ENCODE data around the gene ZNF277. TPM values are rescaled to one million over a fixed set of nuclear protein-coding genes. Genes with fewer than 3 reads are reported as not detected.

ZNF277 gene
- total RNA-seq, 1 experiment from 2014 or later = 21.3 TPM

- H3K79me2 ChIP-seq (ENCODE audit: insufficient read depth, low read length) = no peaks in the 10 kb centered on the region
- no peaks in the 10 kb centered on the region for H3K27me3 ChIP-seq (ENCODE audit: insufficient read depth, low read length)
- H3K27ac ChIP-seq (ENCODE audit: low read depth, low read length) = no peak overlapping the region
- no peak for TF ChIP-seq ZNF274 (IDR thresholded peaks at IDR 0.05; ENCODE audit: low read depth, low read length)
- no peak for TF ChIP-seq RAD21 (IDR thresholded peaks at IDR 0.05; ENCODE audit: low read depth)
- no peak for TF ChIP-seq ATF3 (IDR thresholded peaks at IDR 0.05)
- no peak for TF ChIP-seq MAX (IDR thresholded peaks at IDR 0.05)
- TF ChIP-seq POLR2AphosphoS5 (IDR thresholded peaks at IDR 0.05; ENCODE audit: low read depth, low read length) = no peak
- TF ChIP-seq SIN3A (IDR thresholded peaks at IDR 0.05; ENCODE audit: low read depth) = no peak
- TF ChIP-seq SP1 (IDR thresholded peaks at IDR 0.05; ENCODE audit: low read depth) = no peak
- TF ChIP-seq POLR2A (IDR thresholded peaks at IDR 0.05; ENCODE audit: borderline replicate concordance, extremely low read depth, insufficient read depth, insufficient read length) = no peak
- no peak for TF ChIP-seq REST (IDR thresholded peaks at IDR 0.05; ENCODE audit: low read depth)
- no peak for TF ChIP-seq CTCF (IDR thresholded peaks at IDR 0.05 in 2 of 3, conservative IDR thresholded peaks at IDR 0.05 in 1 of 3; ENCODE audit: borderline replicate concordance in 1 of 3, insufficient read depth in 1 of 3, low read depth in 2 of 3, low read length in 2 of 3)
- no peak for TF ChIP-seq EZH2phosphoT487 (IDR thresholded peaks at IDR 0.05; ENCODE audit: borderline replicate concordance)
- TF ChIP-seq EGR1 (IDR thresholded peaks at IDR 0.05; ENCODE audit: low read depth) = no peak
- TF ChIP-seq SRF (IDR thresholded peaks at IDR 0.05; ENCODE audit: low read depth) = no peak
- no peak for TF ChIP-seq FOSL1 (IDR thresholded peaks at IDR 0.05; ENCODE audit: low read depth)
- H3K4me3 ChIP-seq (replicated peaks in 1 of 2; ENCODE audit: low read depth in 1 of 2, low read length in 2 of 2) = no peak overlapping the region
- no peak overlapping the region for H2AFZ ChIP-seq (ENCODE audit: low read depth, low read length, poor library complexity, severe bottlenecking)
- intact Hi-C loops (cut with micrococcal nuclease) = no loop called here
- no peaks in the 10 kb centered on the region for H3K4me1 ChIP-seq (ENCODE audit: control insufficient read depth in 1 of 2, insufficient read depth in 2 of 2, low read length in 2 of 2)
- H3K9me3 ChIP-seq (ENCODE audit: control insufficient read depth in 1 of 2, insufficient read depth in 1 of 2, low read depth in 1 of 2, low read length in 2 of 2) = no peaks in the 10 kb centered on the region
- no peak for DNase-seq (ENCODE audit: low read depth, low spot score)
- no peaks in the 10 kb centered on the region for H3K36me3 ChIP-seq (ENCODE audit: control insufficient read depth in 1 of 2, insufficient read depth in 2 of 2, low read length in 2 of 2)
- ChIA-PET CTCF (no interaction called here), RAD21 (ENCODE audit: low non-redundant PET in 1 of 2, low total read pairs in 2 of 2, uncharacterized antibody in 2 of 2, unreplicated experiment in 2 of 2) (no interaction called here), POLR2A (no interaction called here)
- ATAC-seq = no peak
- no peaks in the 10 kb centered on the region for H4K20me1 ChIP-seq (ENCODE audit: insufficient read depth)
- no peak overlapping the region for H3K9ac ChIP-seq (ENCODE audit: low read length)
- H3K9me2 ChIP-seq (ENCODE audit: insufficient read depth) = no peaks in the 10 kb centered on the region
- BruUV-seq (replicated peaks) = no TSS peak
- no peak overlapping the region for H3K4me2 ChIP-seq (ENCODE audit: low read length)
Measured at GRCh38 chr7:112386619-112387018, 180.1 kb downstream of the ZNF277 start.

All from HCT116 (cell line).